HepG2 (cell line): ENCODE data around the gene PISD. TPM values are rescaled to one million over a fixed set of nuclear protein-coding genes. Genes with fewer than 3 reads are reported as not detected.
A peak's percentile ranks its signal among the peaks of the same experiment; 100 is the strongest.

Experiments used
- BCLAF1 ChIP-seq: fragments of 450-650 bp; IDR thresholded peaks from 2 replicates; pipeline ENCODE4 v1.6.1; 2017; ENCODE audit warnings: mild to moderate bottlenecking
- CBFB ChIP-seq: sonication (generic); formaldehyde crosslinking; IDR thresholded peaks from 2 replicates; pipeline ENCODE4 v1.4.0; 2020; ENCODE audit warnings: missing genetic modification reagents
- CSRNP1 ChIP-seq: sonication (generic); formaldehyde crosslinking; IDR thresholded peaks from 2 replicates; pipeline ENCODE4 v1.8.1; 2023; ENCODE audit warnings: mild to moderate bottlenecking, missing genetic modification reagents
- ESRRA ChIP-seq: sonication (generic); formaldehyde crosslinking; IDR thresholded peaks from 2 replicates; pipeline ENCODE4 v1.5.1; 2020; ENCODE audit warnings: mild to moderate bottlenecking, low read depth, missing genetic modification reagents
- KDM4B ChIP-seq: sonication (generic); formaldehyde crosslinking; IDR thresholded peaks from 2 replicates; pipeline ENCODE4 v1.4.0; 2020; ENCODE audit warnings: missing genetic modification reagents
- NAIF1 ChIP-seq: sonication (generic); formaldehyde crosslinking; IDR thresholded peaks from 2 replicates; pipeline ENCODE4 v1.5.0; 2020; ENCODE audit warnings: mild to moderate bottlenecking, missing genetic modification reagents, borderline replicate concordance
- NR0B2 ChIP-seq: sonication (generic); formaldehyde crosslinking; IDR thresholded peaks from 2 replicates; pipeline ENCODE4 v1.4.0; 2020; ENCODE audit warnings: mild to moderate bottlenecking, missing genetic modification reagents
- PHF20 ChIP-seq: sonication (generic); formaldehyde crosslinking; IDR thresholded peaks from 2 replicates; pipeline ENCODE4 v1.5.0; 2020; ENCODE audit warnings: mild to moderate bottlenecking, missing genetic modification reagents
- SALL1 ChIP-seq: sonication (generic); formaldehyde crosslinking; IDR thresholded peaks from 2 replicates; pipeline ENCODE4 v1.8.0; 2022; ENCODE audit warnings: mild to moderate bottlenecking, missing genetic modification reagents
- U2AF2 ChIP-seq: fragments of 200-400 bp; formaldehyde crosslinking; IDR thresholded peaks from 2 replicates; pipeline ENCODE4 v1.6.1; 2017; ENCODE audit warnings: low read depth, mild to moderate bottlenecking, low read length
- ZBTB33 ChIP-seq: sonication (generic); formaldehyde crosslinking; IDR thresholded peaks from 2 replicates; pipeline ENCODE4 v1.4.0; 2020; ENCODE audit warnings: missing genetic modification reagents
- ZNF160 ChIP-seq: sonication (generic); formaldehyde crosslinking; IDR thresholded peaks from 2 replicates; pipeline ENCODE4 v1.8.0; 2022; ENCODE audit warnings: mild to moderate bottlenecking, inconsistent platforms, missing genetic modification reagents
- ZNF253 ChIP-seq: sonication (generic); formaldehyde crosslinking; IDR thresholded peaks from 2 replicates; pipeline ENCODE4 v1.8.0; 2022; ENCODE audit warnings: mild to moderate bottlenecking, missing genetic modification reagents, borderline replicate concordance
- ZNF3 ChIP-seq: IDR thresholded peaks from 2 replicates; pipeline ENCODE4 v1.7.0; 2017; ENCODE audit warnings: inconsistent platforms
- ZNF512B ChIP-seq: sonication (generic); formaldehyde crosslinking; IDR thresholded peaks from 2 replicates; pipeline ENCODE4 v1.5.1; 2020; ENCODE audit warnings: missing genetic modification reagents, mild to moderate bottlenecking, borderline replicate concordance
- ZNF549 ChIP-seq: sonication (generic); formaldehyde crosslinking; IDR thresholded peaks from 2 replicates; pipeline ENCODE4 v1.5.0; 2020; ENCODE audit warnings: missing genetic modification reagents
- ZNF720 ChIP-seq: sonication (generic); formaldehyde crosslinking; IDR thresholded peaks from 2 replicates; pipeline ENCODE4 v1.4.0; 2020; ENCODE audit warnings: missing genetic modification reagents
- ZNF782 ChIP-seq: sonication (generic); formaldehyde crosslinking; IDR thresholded peaks from 2 replicates; pipeline ENCODE4 v1.4.0; 2020; ENCODE audit warnings: missing genetic modification reagents, mild to moderate bottlenecking, borderline replicate concordance
- polyA plus RNA-seq, 8 experiments: library from polyadenylated mRNA; depleted of rRNA in 3 of 8; stranded (reverse) in 7 of 8; unstranded in 1 of 8; fragments of >200 nt; fragmentation: Illumina TruSeq in 4 of 8; extraction: Trizol in 4 of 8; gene quantifications; 2 replicates each; pipeline versions ENCODE4 v1.2.1 to v1.2.3, GENCODE V29; 2011 to 2016; ENCODE audit warnings: low read depth in 4 of 8, missing spikeins in 1 of 8, mixed read lengths in 1 of 8; ENCODE audit not compliant: insufficient read depth in 1 of 8
- total RNA-seq, 5 experiments: library from RNA; depleted of rRNA; stranded (reverse); fragments of >200 nt; fragmentation: Illumina TruSeq; extraction: Trizol; gene quantifications; 2 replicates each; pipeline ENCODE4 v1.2.3, GENCODE V29; 2016; ENCODE audit warnings: low read depth in 1 of 5

The PISD gene
- total and polyA plus RNA-seq, 2 of the 13 experiments (the other 11 are each of a cell fraction or from before 2014, with no cell fraction given), result 30.1 to 47.7 TPM

GRCh38 chr22:31630331-31631329 is 31.4 kb downstream of the PISD start (continued):
- TF ChIP-seq ZNF782, result no peak
- TF ChIP-seq SALL1, result peak; percentile 29; the same call in 1 of the 2 replicates
- TF ChIP-seq ZNF512B (CRISPR knock-in tag), result no peak
- no peak for TF ChIP-seq BCLAF1
- TF ChIP-seq ZBTB33 (CRISPR knock-in tag), result 0 out of 2 replicates have a peak, but pooled peaks have one; percentile 48
- TF ChIP-seq U2AF2, result no peak
- no peak for TF ChIP-seq ZNF253 (CRISPR knock-in tag)
- TF ChIP-seq ESRRA (CRISPR knock-in tag), result no peak
- TF ChIP-seq PHF20 (CRISPR knock-in tag), result peak; percentile 42; the same call in 1 of the 2 replicates
- no peak for TF ChIP-seq NAIF1 (CRISPR knock-in tag)
- no peak for TF ChIP-seq ZNF3 (CRISPR knock-in tag)
- TF ChIP-seq ZNF549 (CRISPR knock-in tag), result no peak
- no peak for TF ChIP-seq KDM4B (CRISPR knock-in tag)
- no peak for TF ChIP-seq CSRNP1 (CRISPR knock-in tag)
- no peak for TF ChIP-seq ZNF160
- no peak for TF ChIP-seq CBFB (CRISPR knock-in tag)
- no peak for TF ChIP-seq ZNF720 (CRISPR knock-in tag)
- peak; percentile 72; the same call in 1 of the 2 replicates for TF ChIP-seq NR0B2
